ENCODE results near the gene PVALEF. TPM values are rescaled to one million over a fixed set of nuclear protein-coding genes. Genes with fewer than 3 reads are reported as not detected.

The PVALEF gene
- total RNA-seq, 1 donor from 2014 or later: not detected

- Mint-ChIP-seq H3K4me3 (ENCODE audit: unreplicated experiment) (no peak overlapping the region), H3K4me1 (ENCODE audit: unreplicated experiment) (no peaks in the 10 kb centered on the region), H3K36me3 (ENCODE audit: unreplicated experiment) (peaks cover 2% of the 10 kb centered on the region), H3K9me3 (ENCODE audit: unreplicated experiment) (no peaks in the 10 kb centered on the region), H3K27ac (ENCODE audit: unreplicated experiment) (no peak overlapping the region), H3K27me3 (ENCODE audit: unreplicated experiment) (no peaks in the 10 kb centered on the region)
- DNase-seq (ENCODE audit: extremely low spot score, unreplicated experiment): no peak
- TF ChIP-seq CTCF (IDR thresholded peaks at IDR 0.05): no peak
Measured at GRCh38 chr17:81118308-81119221, 46.7 kb upstream of the PVALEF start.

GRCh38 chr17:81119223-81120148 lies 45.8 kb upstream of the PVALEF start:
- no peak overlapping the region for H3K27ac Mint-ChIP-seq (ENCODE audit: unreplicated experiment)

GRCh38 chr17:81120149-81120484 lies 45.2 kb upstream of the PVALEF start:
- TF ChIP-seq CTCF (IDR thresholded peaks at IDR 0.05): no peak
- no peak for DNase-seq (ENCODE audit: extremely low spot score, unreplicated experiment)
- Mint-ChIP-seq H3K27me3 (ENCODE audit: unreplicated experiment) (no peaks in the 10 kb centered on the region), H3K4me3 (ENCODE audit: unreplicated experiment) (no peak overlapping the region), H3K4me1 (ENCODE audit: unreplicated experiment) (no peaks in the 10 kb centered on the region), H3K9me3 (ENCODE audit: unreplicated experiment) (no peaks in the 10 kb centered on the region), H3K27ac (ENCODE audit: unreplicated experiment) (no peak overlapping the region), H3K36me3 (ENCODE audit: unreplicated experiment) (no peaks in the 10 kb centered on the region)

More at GRCh38 chr17:81119223-81120148, 45.8 kb upstream of the PVALEF start:
- H3K4me3 Mint-ChIP-seq (ENCODE audit: unreplicated experiment): no peak overlapping the region
- TF ChIP-seq CTCF (IDR thresholded peaks at IDR 0.05): no peak
- H3K27me3 Mint-ChIP-seq (ENCODE audit: unreplicated experiment): no peaks in the 10 kb centered on the region
- no peak for DNase-seq (ENCODE audit: extremely low spot score, unreplicated experiment)
- no peaks in the 10 kb centered on the region for H3K4me1 Mint-ChIP-seq (ENCODE audit: unreplicated experiment)
- no peaks in the 10 kb centered on the region for H3K9me3 Mint-ChIP-seq (ENCODE audit: unreplicated experiment)
- peaks cover 2% of the 10 kb centered on the region for H3K36me3 Mint-ChIP-seq (ENCODE audit: unreplicated experiment)

GRCh38 chr17:81120695-81121621 lies 44.3 kb upstream of the PVALEF start:
- TF ChIP-seq CTCF (IDR thresholded peaks at IDR 0.05): no peak
- Mint-ChIP-seq H3K4me3 (ENCODE audit: unreplicated experiment) (no peak overlapping the region), H3K36me3 (ENCODE audit: unreplicated experiment) (no peaks in the 10 kb centered on the region), H3K27me3 (ENCODE audit: unreplicated experiment) (no peaks in the 10 kb centered on the region), H3K4me1 (ENCODE audit: unreplicated experiment) (no peaks in the 10 kb centered on the region), H3K9me3 (ENCODE audit: unreplicated experiment) (no peaks in the 10 kb centered on the region), H3K27ac (ENCODE audit: unreplicated experiment) (no peak overlapping the region)
- no peak for DNase-seq (ENCODE audit: extremely low spot score, unreplicated experiment)

Data from osteocyte (in vitro differentiated cells).